Loucy (cell line): ENCODE measurements around the gene STX18.

Experiments used
- H2AFZ ChIP-seq: fragments of 200-600 bp; sonication (generic); 2 replicates; pipeline ENCODE4 v1.6.0; 2016; ENCODE audit warnings: antibody characterized with exemption, mild to moderate bottlenecking, low read length, moderate library complexity
- H3F3A ChIP-seq: fragments of 200-600 bp; 2 replicates; pipeline ENCODE4 v1.6.0; 2016; ENCODE audit warnings: antibody characterized with exemption, low read depth, mild to moderate bottlenecking
- H3K27me3 ChIP-seq: fragments of 200-600 bp; sonication (generic); 2 replicates; pipeline ENCODE4 v1.6.1; 2014; ENCODE audit warnings: low read length, mild to moderate bottlenecking; ENCODE audit not compliant: insufficient read depth, poor library complexity, severe bottlenecking
- H3K36me3 ChIP-seq: fragments of 200-600 bp; sonication (generic); 2 replicates; pipeline ENCODE4 v1.6.1; 2016; ENCODE audit warnings: low read length; ENCODE audit not compliant: insufficient read depth
- H3K4me1 ChIP-seq: fragments of 200-600 bp; sonication (generic); 2 replicates; pipeline ENCODE4 v1.5.1; 2014; ENCODE audit warnings: low read length, mild to moderate bottlenecking; ENCODE audit not compliant: insufficient read depth, poor library complexity, severe bottlenecking
- H3K4me2 ChIP-seq: fragments of 200-600 bp; sonication (generic); 2 replicates; pipeline ENCODE4 v1.6.0; 2014; ENCODE audit warnings: antibody characterized with exemption, low read length, low read depth, mild to moderate bottlenecking; ENCODE audit not compliant: poor library complexity, severe bottlenecking
- H3K4me3 ChIP-seq: fragments of 200-600 bp; sonication (generic); 2 replicates; pipeline ENCODE4 v1.5.1; 2014; ENCODE audit warnings: low read length, mild to moderate bottlenecking, mixed read lengths; ENCODE audit not compliant: poor library complexity, severe bottlenecking
- H3K79me2 ChIP-seq: fragments of 200-600 bp; sonication (generic); 2 replicates; pipeline ENCODE4 v1.6.1; 2014; ENCODE audit warnings: low read length; ENCODE audit not compliant: insufficient read depth
- H3K9ac ChIP-seq: fragments of 200-600 bp; sonication (generic); 2 replicates; pipeline ENCODE4 v1.6.0; 2014; ENCODE audit warnings: mild to moderate bottlenecking, low read depth, low read length, moderate library complexity; ENCODE audit not compliant: poor library complexity, severe bottlenecking
- H3K9me2 ChIP-seq: fragments of 200-600 bp; sonication (generic); replicated peaks from 2 replicates; pipeline ENCODE4 v1.6.1; 2016; ENCODE audit warnings: low read depth, low read length, mixed read lengths
- H3K9me3 ChIP-seq: fragments of 200-600 bp; sonication (generic); 2 replicates; pipeline ENCODE4 v1.6.1; 2014; ENCODE audit warnings: mild to moderate bottlenecking, antibody characterized with exemption, low read length, low read depth; ENCODE audit not compliant: insufficient read depth
- H4K20me1 ChIP-seq: fragments of 200-600 bp; sonication (generic); 2 replicates; pipeline ENCODE4 v1.6.0; 2014; ENCODE audit warnings: antibody characterized with exemption, low read length, mild to moderate bottlenecking; ENCODE audit not compliant: insufficient read depth, poor library complexity, severe bottlenecking
- CTCF ChIP-seq: fragments of 200-600 bp; sonication (generic); conservative IDR thresholded peaks from 2 replicates; pipeline ENCODE4 v1.5.1; 2014; ENCODE audit warnings: mild to moderate bottlenecking, antibody characterized with exemption, low read length
- EZH2phosphoT487 ChIP-seq: fragments of 200-600 bp; IDR thresholded peaks from 2 replicates; pipeline ENCODE4 v1.6.1; 2018; ENCODE audit warnings: antibody characterized with exemption, mild to moderate bottlenecking, moderate library complexity, borderline replicate concordance

STX18 gene

GRCh38 chr4:4519297-4519894, 22.5 kb downstream of the STX18 start:
- Histone ChIP-seq H3K27me3 (peaks cover 29% of the 10 kb centered on the region), H3K4me3 (no peak overlapping the region), H4K20me1 (peaks cover 93% of the 10 kb centered on the region), H3K4me1 (no peaks in the 10 kb centered on the region), H3K9me2 (no peaks in the 10 kb centered on the region), H3K9ac (no peak overlapping the region), H3K4me2 (no peak overlapping the region), H3F3A (no peaks in the 10 kb centered on the region), H2AFZ (no peak overlapping the region), H3K79me2 (peaks cover 7% of the 10 kb centered on the region), H3K36me3 (no peaks in the 10 kb centered on the region), H3K9me3 (no peaks in the 10 kb centered on the region)
- TF ChIP-seq CTCF (peak; percentile 53), EZH2phosphoT487 (no peak)

GRCh38 chr4:4518747-4519146, 23.1 kb downstream of the STX18 start:
- Histone ChIP-seq H3K9me2 (no peaks in the 10 kb centered on the region), H3K9me3 (no peaks in the 10 kb centered on the region), H3K4me2 (no peak overlapping the region), H2AFZ (no peak overlapping the region), H3K4me3 (no peak overlapping the region), H3K79me2 (peaks cover 7% of the 10 kb centered on the region), H3K9ac (no peak overlapping the region), H3K27me3 (peaks cover 29% of the 10 kb centered on the region), H3K36me3 (no peaks in the 10 kb centered on the region), H3K4me1 (no peaks in the 10 kb centered on the region), H4K20me1 (peaks cover 95% of the 10 kb centered on the region), H3F3A (no peaks in the 10 kb centered on the region)
- TF ChIP-seq CTCF (no peak), EZH2phosphoT487 (peak; percentile 45; the same call in 1 of the 2 replicates)

GRCh38 chr4:4514786-4515185, 27.1 kb downstream of the STX18 start:
- Histone ChIP-seq H3K4me3 (no peak overlapping the region), H2AFZ (no peak overlapping the region), H3F3A (no peaks in the 10 kb centered on the region), H3K79me2 (no peaks in the 10 kb centered on the region; the same call in 1 of the 2 replicates), H3K9me2 (no peaks in the 10 kb centered on the region), H3K9ac (no peak overlapping the region), H4K20me1 (peaks cover 75% of the 10 kb centered on the region), H3K36me3 (no peaks in the 10 kb centered on the region), H3K27me3 (peaks cover 26% of the 10 kb centered on the region), H3K4me2 (no peak overlapping the region), H3K4me1 (no peaks in the 10 kb centered on the region), H3K9me3 (no peaks in the 10 kb centered on the region)
- TF ChIP-seq EZH2phosphoT487 (no peak), CTCF (no peak)
